ENCODE measurements around the gene NDUFS1.
A peak's percentile ranks its signal among the peaks of the same experiment; 100 is the strongest.
"Not testable (repeated sequence)": the region's sequence is repeated elsewhere in the genome, so short reads cannot be mapped to it uniquely, and the experiment has no call there.

NDUFS1 gene

GRCh38 chr2:206098471-206098870 is 60.8 kb downstream of the NDUFS1 start:
- no peak for DNase-seq (ENCODE audit: low read depth in 2 of 2)

DNA sequence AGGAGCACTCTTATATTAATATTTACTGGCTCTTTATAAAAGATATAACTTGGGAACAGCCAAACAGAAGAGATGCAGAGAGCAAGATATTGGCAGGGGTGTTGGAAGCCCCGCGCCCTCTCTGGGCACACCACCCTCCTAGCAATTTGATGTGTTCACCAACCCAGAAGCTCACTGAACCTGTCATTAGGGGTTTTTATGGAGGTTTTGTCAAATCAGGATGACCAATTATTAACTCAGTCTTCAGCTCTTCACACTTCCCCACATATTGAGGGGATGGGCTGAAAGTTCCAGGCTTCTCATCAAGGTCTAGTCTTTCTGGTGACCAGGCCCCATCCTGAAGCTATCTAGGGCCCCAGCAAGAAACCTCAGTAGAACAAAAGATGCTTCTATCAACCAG is 62.4 kb downstream of the NDUFS1 start:
- DNase-seq (ENCODE audit: low read depth in 2 of 2), result no peak

DNA sequence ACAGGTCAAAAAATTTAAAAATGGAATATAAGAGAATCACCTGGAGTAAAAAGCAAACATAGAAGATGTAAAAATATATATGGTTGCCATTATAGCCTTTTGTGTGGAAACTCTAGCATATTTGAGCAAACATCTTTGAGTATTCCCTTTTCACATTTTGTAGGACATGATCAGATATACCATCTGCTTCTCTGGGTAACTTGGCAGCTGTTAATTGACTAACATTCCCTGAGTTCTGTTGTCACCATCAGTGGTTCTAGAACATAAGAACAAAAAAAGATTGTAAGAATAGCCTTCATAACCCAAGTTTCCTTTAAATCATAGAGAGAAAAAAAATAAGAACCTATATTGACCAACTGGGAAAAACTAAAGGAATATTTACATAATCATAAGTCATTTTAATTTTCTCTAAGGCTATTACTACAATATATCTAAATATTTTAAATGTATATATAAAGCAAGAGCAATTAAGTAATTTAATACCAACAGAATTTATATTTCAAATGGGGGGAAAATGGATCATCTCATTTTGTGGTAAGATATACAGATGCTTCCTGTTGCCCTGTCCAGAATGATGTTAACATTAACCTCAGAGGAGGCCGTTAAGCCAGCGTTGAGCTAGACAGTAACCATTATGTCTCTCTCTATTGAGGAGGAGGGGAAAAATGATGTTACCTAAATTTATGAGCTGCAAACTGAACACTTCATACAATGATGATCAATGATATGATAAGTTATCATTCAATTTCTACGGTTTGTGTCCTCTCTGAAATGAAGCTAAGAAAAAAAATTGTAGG is 63.5 kb downstream of the NDUFS1 start:
- DNase-seq (ENCODE audit: low read depth in 2 of 2), result no peak

DNA sequence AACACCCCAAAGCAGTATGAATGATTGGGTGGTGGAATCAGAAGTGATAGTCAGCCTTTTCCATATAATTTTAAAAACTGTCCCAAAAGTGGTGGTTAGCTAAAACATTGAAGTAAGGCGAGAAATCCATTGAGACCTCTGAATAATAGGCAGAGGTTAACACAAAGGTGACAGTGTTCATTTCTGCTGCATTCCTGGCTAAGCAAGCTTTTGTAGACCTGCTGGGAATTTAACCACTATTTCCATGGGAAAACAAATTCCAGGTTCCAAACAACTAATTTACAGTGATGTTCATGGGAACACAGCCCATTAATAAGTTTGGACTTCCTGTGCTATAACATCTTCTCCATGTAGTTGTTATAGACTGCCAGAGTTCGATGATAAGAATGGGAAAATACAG is 66.9 kb downstream of the NDUFS1 start:
- no peak for DNase-seq (ENCODE audit: low read depth in 2 of 2)

DNA sequence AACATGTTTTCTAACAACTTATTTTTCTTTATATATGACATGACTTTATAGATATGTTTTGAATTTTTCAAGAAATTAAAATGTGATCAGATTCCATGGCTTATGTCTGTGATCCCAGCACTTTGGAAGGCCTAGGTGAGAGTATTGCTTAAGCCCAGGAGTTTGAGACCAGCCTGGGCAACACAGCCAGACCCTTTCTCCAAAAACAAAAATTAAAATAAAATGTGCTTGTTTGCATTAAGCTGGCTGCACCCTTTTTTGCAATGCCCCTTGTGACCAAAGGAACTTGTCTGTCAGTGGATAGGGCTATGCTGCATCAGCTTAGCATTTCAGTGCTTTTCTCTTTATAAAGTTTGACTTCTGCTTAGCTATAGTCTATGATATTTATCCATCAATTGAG is 71.0 kb downstream of the NDUFS1 start:
- DNase-seq (ENCODE audit: low read depth in 2 of 2), result no peak

- no peak for DNase-seq (ENCODE audit: low read depth in 2 of 2)
Measured at GRCh38 chr2:206086716-206087350, 72.4 kb downstream of the NDUFS1 start.

GRCh38 chr2:206085742-206086445 is 73.3 kb downstream of the NDUFS1 start, which contains the start of gene INO80D:
Gene INO80D (minus strand): TSS chr2:206086174. CDS start chr2:206063016, 23,158 bp downstream.
- peak; percentile 60 to 67 for DNase-seq (ENCODE audit: low read depth in 2 of 2)

DNA sequence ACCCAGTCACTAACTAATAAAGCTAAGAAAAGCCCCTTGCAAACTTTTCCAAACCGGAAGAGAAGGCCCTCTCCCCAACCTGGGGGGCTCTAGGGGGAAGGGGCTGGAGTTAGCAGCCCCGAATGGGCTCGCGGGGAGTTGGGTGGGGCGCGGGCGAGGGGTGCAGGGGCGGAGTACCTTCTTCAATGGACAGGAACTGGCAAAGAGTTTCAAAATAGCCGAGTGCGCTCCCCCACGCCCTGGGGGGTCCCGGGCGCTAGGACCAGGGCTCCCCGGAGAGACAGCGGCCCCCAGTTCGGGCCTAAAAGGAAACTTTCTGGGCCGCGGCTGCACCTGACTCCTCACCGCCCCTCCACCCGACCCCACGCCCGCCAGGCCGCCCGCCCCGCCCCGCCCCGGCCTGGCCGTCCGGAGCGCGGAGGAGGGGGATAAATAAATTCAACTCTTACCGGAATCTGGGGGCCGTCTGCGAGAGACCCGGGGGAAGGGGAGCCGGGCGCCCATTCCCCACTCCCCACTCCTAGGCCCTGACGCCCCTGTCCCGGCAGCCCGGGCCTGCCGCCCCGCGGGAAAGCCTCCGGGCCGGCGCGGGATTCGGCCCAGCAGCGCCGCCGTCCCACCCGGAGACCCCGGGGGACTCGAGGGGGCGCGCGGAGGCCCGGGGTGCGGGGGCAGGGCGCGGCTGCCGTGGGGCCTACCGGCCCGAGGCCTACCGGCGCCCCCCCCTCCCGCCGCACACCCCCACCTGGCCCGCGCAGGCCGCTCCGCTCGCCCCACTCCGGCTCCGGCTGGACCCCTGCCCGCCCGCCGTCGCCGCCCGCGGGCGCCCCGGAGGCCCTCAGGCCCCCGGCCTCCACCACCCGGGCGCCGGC is 74.1 kb downstream of the NDUFS1 start:
- DNase-seq (ENCODE audit: low read depth in 2 of 2), result peak in 1 of 2 donors; percentile 10

- no peak for DNase-seq (ENCODE audit: low read depth in 2 of 2)
Measured at GRCh38 chr2:206084439-206084869, 74.8 kb downstream of the NDUFS1 start.

DNA sequence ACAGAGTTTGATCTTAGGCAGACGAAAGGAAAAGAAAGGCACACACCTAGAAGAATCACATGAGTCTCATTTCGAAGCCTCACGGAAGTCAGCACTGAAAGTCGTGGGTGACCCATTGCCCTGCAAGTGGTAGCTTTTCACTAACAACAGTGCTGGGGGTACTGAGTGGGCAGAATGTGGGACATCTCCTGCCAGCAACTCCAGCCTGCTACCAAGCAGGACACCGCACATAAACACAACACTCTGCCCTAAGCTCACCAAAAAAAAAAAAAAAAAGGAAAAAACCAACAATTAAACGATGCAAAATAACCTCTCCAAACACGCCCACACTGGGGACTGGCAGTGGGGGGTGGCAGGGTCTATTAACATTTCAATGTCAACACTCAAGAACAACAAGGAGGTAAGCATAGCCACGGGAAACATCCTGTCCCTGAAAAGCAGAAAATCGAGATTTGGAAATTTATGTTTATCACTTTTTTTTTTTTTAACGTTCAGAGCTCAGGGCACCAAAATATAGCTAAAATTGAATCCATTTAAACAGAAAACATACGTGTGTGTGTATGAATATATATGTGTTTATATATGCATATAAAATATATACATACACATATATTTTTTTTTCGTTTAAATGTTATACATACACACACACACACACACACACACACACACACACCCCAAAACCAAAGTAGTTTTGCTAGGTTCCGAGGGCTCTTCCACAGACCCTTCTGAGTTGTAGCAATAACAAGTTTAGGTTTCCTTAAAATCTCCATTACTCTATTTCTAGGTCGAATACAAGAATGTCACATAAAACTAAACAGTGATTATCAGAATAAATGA is 75.4 kb downstream of the NDUFS1 start:
- no peak for DNase-seq (ENCODE audit: low read depth in 2 of 2)

GRCh38 chr2:206082298-206082843 is 76.9 kb downstream of the NDUFS1 start:
- DNase-seq (ENCODE audit: low read depth in 2 of 2), result no peak

DNA sequence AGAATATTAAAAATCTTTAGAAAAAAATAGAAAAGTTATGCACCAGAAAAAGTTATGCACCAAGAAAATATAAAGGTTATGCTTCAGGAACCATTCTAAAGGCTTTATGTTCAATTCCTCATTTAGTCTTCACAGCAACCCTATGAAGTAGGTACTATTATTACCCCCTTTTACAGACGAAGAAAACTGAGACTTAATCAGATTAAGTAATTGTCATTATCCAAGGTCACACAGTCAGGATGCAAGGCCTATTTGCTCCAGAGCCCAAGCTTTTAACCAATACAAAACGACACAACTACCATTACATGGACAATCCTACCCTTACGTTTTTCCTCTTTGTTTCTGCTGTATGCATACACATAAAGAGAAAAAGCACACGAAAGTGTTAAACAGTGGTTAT is 78.3 kb downstream of the NDUFS1 start:
- no peak for DNase-seq (ENCODE audit: low read depth in 2 of 2)

- no peak for DNase-seq (ENCODE audit: low read depth in 2 of 2)
Measured at GRCh38 chr2:206079699-206080465, 79.4 kb downstream of the NDUFS1 start.

DNA sequence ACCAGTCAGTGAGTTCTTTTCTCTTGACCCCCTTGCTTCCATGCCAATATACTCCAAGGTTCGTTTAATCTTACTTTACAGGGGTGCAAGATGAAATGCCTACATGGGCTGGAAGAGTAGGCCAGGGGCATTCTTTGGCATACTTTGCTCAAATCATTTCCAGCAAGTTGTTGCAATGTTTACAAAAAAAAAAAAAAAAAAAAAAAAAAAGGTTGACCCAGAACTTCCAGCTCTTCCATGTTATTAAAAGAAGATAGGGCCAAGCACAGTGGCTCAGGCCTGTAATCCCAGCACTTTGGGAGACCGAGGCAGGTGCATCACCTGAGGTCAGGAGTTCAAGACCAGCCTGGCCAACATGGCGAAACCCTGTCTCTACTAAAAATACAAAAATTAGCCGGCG is 81.4 kb downstream of the NDUFS1 start:
- not testable (repeated sequence) for DNase-seq (ENCODE audit: low read depth in 2 of 2)

DNA sequence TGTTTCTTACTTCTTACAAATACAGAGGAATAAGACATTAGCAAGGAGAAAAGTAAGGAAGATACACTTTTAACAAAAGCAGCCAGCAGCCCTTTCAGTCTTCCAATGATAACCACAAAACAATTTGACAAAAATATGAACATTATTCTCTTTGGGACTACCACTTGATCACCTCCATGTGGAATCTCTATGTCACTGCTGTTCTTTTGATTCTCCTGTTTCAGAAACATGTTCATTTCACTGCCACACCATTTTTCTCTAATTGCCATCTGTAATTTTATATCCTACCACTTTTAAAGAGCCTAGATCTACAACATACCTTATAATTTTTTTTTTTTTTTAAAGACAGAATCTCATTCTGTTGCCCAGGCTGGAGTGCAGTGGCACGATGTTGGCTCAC is 84.1 kb downstream of the NDUFS1 start:
- DNase-seq (ENCODE audit: low read depth in 2 of 2), result no peak

- no peak for DNase-seq (ENCODE audit: low read depth in 2 of 2)
Measured at GRCh38 chr2:206071807-206072206, 87.4 kb downstream of the NDUFS1 start.

DNA sequence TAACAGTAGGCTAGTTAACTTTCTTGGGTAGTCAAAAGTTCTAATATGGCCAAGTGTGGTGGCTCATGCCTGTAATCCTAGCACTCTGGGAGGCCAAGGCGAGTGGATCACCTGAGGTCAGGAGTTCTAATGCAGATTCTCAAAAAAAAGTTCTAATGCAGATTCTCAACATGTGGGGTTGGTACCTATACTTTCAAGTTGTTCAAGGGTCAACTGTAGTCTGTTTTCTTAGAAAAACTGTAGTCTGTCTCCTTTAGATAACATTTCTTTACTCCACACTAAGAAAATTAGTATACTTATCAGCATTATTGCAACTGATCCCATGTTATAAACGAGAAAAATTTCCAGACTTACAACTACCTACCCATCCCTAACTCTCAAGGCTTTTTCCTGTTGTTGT is 89.8 kb downstream of the NDUFS1 start:
- no peak for DNase-seq (ENCODE audit: low read depth in 2 of 2)

GRCh38 chr2:206068207-206068606 is 91.0 kb downstream of the NDUFS1 start:
- DNase-seq (ENCODE audit: low read depth in 2 of 2), result no peak

Data from stimulated activated CD8-positive, alpha-beta memory T cell treated with anti-CD3 and anti-CD28 coated beads, Interleukin-2, amount 100 ng/mL, for 1 hour (primary cell).